ENCODE measurements around the gene MARCHF4. TPM values are rescaled to one million over a fixed set of nuclear protein-coding genes. Genes with fewer than 3 reads are reported as not detected.

MARCHF4 gene
- total and polyA plus RNA-seq, 2 donors (not counting 3 experiments of a cell fraction or from before 2014, with no cell fraction given), result 11.7 to 21.5 TPM

DNA sequence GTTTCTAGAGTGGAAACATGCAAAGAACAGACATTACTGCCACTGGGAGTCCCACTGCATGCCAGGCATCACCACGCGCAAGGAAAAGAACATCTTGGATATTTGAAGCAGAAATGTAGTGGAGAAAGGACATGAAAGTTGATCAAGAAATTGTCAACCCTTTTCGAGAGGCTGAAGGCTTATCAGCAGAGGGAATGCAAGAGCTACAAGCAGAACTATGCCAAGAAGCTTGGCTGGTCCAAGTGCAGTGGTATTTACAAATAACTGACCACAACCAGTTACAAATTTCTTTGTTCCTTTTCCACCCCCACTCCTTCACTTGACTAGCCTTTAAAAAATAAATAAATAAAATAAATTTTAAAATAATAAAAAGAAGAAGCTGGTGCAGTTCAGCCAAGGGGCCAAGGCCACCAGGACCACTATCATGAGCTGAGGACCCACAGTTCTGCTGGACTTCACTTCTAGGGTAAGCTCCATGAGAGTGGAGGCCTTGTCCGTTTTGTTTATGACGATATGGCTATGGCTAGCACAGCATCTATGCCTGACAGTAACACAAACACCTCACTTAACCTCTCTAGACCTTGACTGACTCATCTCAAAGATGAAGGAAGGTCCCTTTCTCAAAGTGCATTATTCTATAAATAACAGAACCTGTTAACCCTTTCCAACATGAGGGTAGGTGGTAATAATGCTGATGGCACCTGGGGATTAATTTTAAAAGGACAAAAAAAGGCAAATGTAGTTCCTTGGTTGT, 20.9 kb downstream of the MARCHF4 start:
- BruUV-seq (replicated peaks), result no TSS peak

More for the DNA sequence above, 20.9 kb downstream of the MARCHF4 start:
- intact Hi-C loops (cut with micrococcal nuclease), result no loop called here
- Histone ChIP-seq H3K4me2 (ENCODE audit: insufficient read depth, low read length) (no peak overlapping the region), H3K27ac (ENCODE audit: insufficient read depth, low read depth, low read length) (no peak overlapping the region), H2AFZ (ENCODE audit: low read depth, low read length) (no peak overlapping the region), H3K36me3 (ENCODE audit: control insufficient read depth in 2 of 2, extremely low read depth in 1 of 2, insufficient read depth in 2 of 2, low read length in 2 of 2) (no peaks in the 10 kb centered on the region), H3K79me2 (ENCODE audit: control insufficient read depth, insufficient read depth, low read length) (peaks cover 2% of the 10 kb centered on the region), H3K9me3 (replicated peaks; ENCODE audit: control insufficient read depth, insufficient read depth, low read length) (no peaks in the 10 kb centered on the region), H3K9ac (replicated peaks; ENCODE audit: extremely low read depth, insufficient read depth, low read length) (no peak overlapping the region), H3K4me3 (replicated peaks in 1 of 3; ENCODE audit: insufficient read depth in 1 of 3, low read depth in 1 of 3, low read length in 3 of 3) (no peak overlapping the region), H3K4me1 (ENCODE audit: control insufficient read depth, extremely low read depth, insufficient read depth, low read length) (peaks cover 12% of the 10 kb centered on the region), H3K9me1 (replicated peaks; ENCODE audit: control insufficient read depth, extremely low read depth, insufficient read depth, low read length) (no peaks in the 10 kb centered on the region), H3K27me3 (ENCODE audit: control insufficient read depth in 2 of 2, insufficient read depth in 2 of 2, low read length in 2 of 2) (no peaks in the 10 kb centered on the region), H4K20me1 (replicated peaks; ENCODE audit: control insufficient read depth, extremely low read depth, insufficient read depth, low read length) (no peaks in the 10 kb centered on the region)
- dilution Hi-C loops (cut with MboI; ENCODE audit: extremely low pct_ligation_motif_present, low sequenced_read_pairs), result no loop called here
- TF ChIP-seq GATA2 (IDR thresholded peaks at IDR 0.05; ENCODE audit: insufficient read depth, insufficient read length, low read depth, low read length) (no peak), POLR2A (IDR thresholded peaks at IDR 0.05; ENCODE audit: low read depth, low read length) (no peak), EZH2 (IDR thresholded peaks at IDR 0.05; ENCODE audit: borderline replicate concordance, low read depth, low read length, severe bottlenecking) (no peak), POLR2AphosphoS5 (IDR thresholded peaks at IDR 0.05; ENCODE audit: insufficient read depth, low read depth, low read length) (no peak), FOS (IDR thresholded peaks at IDR 0.05; ENCODE audit: borderline replicate concordance, insufficient read depth, low read length) (no peak), JUN (IDR thresholded peaks at IDR 0.05; ENCODE audit: borderline replicate concordance, insufficient read depth, insufficient read length, low read depth) (no peak), MYC (IDR thresholded peaks at IDR 0.05; ENCODE audit: low read depth, low read length) (no peak)
- TF ChIP-seq, protein P1, sequence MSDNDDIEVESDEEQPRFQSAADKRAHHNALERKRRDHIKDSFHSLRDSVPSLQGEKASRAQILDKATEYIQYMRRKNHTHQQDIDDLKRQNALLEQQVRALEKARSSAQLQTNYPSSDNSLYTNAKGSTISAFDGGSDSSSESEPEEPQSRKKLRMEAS (IDR thresholded peaks at IDR 0.05; ENCODE audit: insufficient read depth, insufficient read length), result no peak
- TF ChIP-seq, protein P2, sequence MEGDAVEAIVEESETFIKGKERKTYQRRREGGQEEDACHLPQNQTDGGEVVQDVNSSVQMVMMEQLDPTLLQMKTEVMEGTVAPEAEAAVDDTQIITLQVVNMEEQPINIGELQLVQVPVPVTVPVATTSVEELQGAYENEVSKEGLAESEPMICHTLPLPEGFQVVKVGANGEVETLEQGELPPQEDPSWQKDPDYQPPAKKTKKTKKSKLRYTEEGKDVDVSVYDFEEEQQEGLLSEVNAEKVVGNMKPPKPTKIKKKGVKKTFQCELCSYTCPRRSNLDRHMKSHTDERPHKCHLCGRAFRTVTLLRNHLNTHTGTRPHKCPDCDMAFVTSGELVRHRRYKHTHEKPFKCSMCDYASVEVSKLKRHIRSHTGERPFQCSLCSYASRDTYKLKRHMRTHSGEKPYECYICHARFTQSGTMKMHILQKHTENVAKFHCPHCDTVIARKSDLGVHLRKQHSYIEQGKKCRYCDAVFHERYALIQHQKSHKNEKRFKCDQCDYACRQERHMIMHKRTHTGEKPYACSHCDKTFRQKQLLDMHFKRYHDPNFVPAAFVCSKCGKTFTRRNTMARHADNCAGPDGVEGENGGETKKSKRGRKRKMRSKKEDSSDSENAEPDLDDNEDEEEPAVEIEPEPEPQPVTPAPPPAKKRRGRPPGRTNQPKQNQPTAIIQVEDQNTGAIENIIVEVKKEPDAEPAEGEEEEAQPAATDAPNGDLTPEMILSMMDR (IDR thresholded peaks at IDR 0.05; ENCODE audit: extremely low read depth in 1 of 2, insufficient read depth in 1 of 2, low read depth in 1 of 2, low read length in 2 of 2), result no peak
- CTCF ChIA-PET, result interaction anchor here (1.3 to 1.5 kb wide), 3 partner anchors 12 to 55 kb away, joined by 3 to 5 read pairs (median 4); partner anchors contain the start of gene MARCHF4
- POLR2A ChIA-PET, result no interaction called here
- no peak for DNase-seq (ENCODE audit: low read depth, low spot score)
- no peak for FAIRE-seq

Data from endothelial cell of umbilical vein (primary cell).